Naive thymus-derived CD8-positive, alpha-beta T cell (primary cell): ENCODE measurements around the gene SNX30. TPM values are rescaled to one million over a fixed set of nuclear protein-coding genes. Genes with fewer than 3 reads are reported as not detected.

ENCODE experiments used
- ATAC-seq, 2 donors: fragments of 150-1000 bp; cut with Tn5 transposase in 1 of 2; sonication (Bioruptor Pico), chemical (Tn5 transposase) in 1 of 2; 1 replicate in 1 of 2; 2 replicates in 1 of 2; pipeline ENCODE4 v1.10.0; 2021; ENCODE audit warnings: mild to moderate bottlenecking in 2 of 2, moderate library complexity in 2 of 2
- POLR2A ChIA-PET: fragments of 350-600 bp; sonication (Branson Sonifier 250); formaldehyde crosslinking; loops from one replicate; lab custom pipeline; 2021; ENCODE audit warnings: antibody characterized with exemption; lab: Charles Lee
- DNase-seq, 10 donors: peaks; one replicate each; pipeline versions ENCODE4 v3.0.0 to v3.0.0-alpha.2; 2020 to 2022
- H3K27ac Mint-ChIP-seq, 10 donors: one replicate each; pipeline ENCODE4 v1.8.0; 2020 to 2022; ENCODE audit warnings: mild to moderate bottlenecking in 10 of 10, mixed read lengths in 10 of 10, moderate library complexity in 4 of 10, inconsistent platforms in 1 of 10
- H3K27me3 Mint-ChIP-seq, 5 donors: one replicate each; pipeline ENCODE4 v1.8.0; 2021 to 2022; ENCODE audit warnings: mixed read lengths in 5 of 5
- H3K36me3 Mint-ChIP-seq, 3 donors: one replicate each; pipeline ENCODE4 v1.8.0; 2020 to 2022; ENCODE audit warnings: mixed read lengths in 3 of 3, mild to moderate bottlenecking in 2 of 3, inconsistent platforms in 1 of 3
- H3K4me1 Mint-ChIP-seq, 4 donors: one replicate each; pipeline ENCODE4 v1.8.0; 2021 to 2022; ENCODE audit warnings: mixed read lengths in 4 of 4
- H3K4me3 Mint-ChIP-seq, 10 donors: one replicate each; pipeline ENCODE4 v1.8.0; 2020 to 2022; ENCODE audit warnings: mild to moderate bottlenecking in 10 of 10, mixed read lengths in 10 of 10, moderate library complexity in 6 of 10, inconsistent platforms in 1 of 10
- H3K9me3 Mint-ChIP-seq, 9 donors: one replicate each; pipeline ENCODE4 v1.8.0; 2020 to 2022; ENCODE audit warnings: mixed read lengths in 9 of 9, mild to moderate bottlenecking in 3 of 9, inconsistent platforms in 1 of 9, moderate library complexity in 1 of 9
- polyA plus RNA-seq, 3 donors: library from polyadenylated mRNA; unstranded; fragments of 300-500 nt; fragmentation: Illumina TruSeq; gene quantifications; one replicate each; pipeline ENCODE4 v1.2.3, GENCODE V29; 2021
- total RNA-seq, 8 experiments: library from RNA in 2 of 8; stranded (reverse) in 2 of 8; gene quantifications; one replicate each; pipeline ENCODE4 v1.2.3 and lab custom pipeline; 2021 to 2026

The SNX30 gene
- total and polyA plus RNA-seq, 5 experiments from 2014 or later, result 1.7 to 10.4 (median 3.6) TPM

GRCh38 chr9:112754578-112754977 lies 4.0 kb downstream of the SNX30 start:
- H3K36me3 Mint-ChIP-seq, result no peaks in the 10 kb centered on the region
- H3K27me3 Mint-ChIP-seq, result no peaks in the 10 kb centered on the region
- H3K27ac Mint-ChIP-seq, result peak overlapping the region; percentile 13 to 90 (median 70)
- POLR2A ChIA-PET, result no interaction called here
- H3K4me1 Mint-ChIP-seq, result peaks cover 45 to 85% (median 78%) of the 10 kb centered on the region in 4 donors
- DNase-seq (peak in 6 of 10 donors; percentile 10 to 63 (median 37)), ATAC-seq (peak; percentile 18 to 61)
- H3K9me3 Mint-ChIP-seq, result no peaks in the 10 kb centered on the region
- H3K4me3 Mint-ChIP-seq, result peak overlapping the region; percentile 19 to 77 (median 62)

GRCh38 chr9:112755016-112755427 lies 4.5 kb downstream of the SNX30 start:
- POLR2A ChIA-PET, result no interaction called here
- Mint-ChIP-seq H3K9me3 (no peaks in the 10 kb centered on the region), H3K4me1 (peaks cover 46 to 85% (median 78%) of the 10 kb centered on the region in 4 donors), H3K4me3 (peak overlapping the region; percentile 19 to 77 (median 62)), H3K27me3 (no peaks in the 10 kb centered on the region), H3K27ac (peak overlapping the region; percentile 13 to 90 (median 70)), H3K36me3 (no peaks in the 10 kb centered on the region)
- no peak for DNase-seq
- no peak for ATAC-seq

GRCh38 chr9:112755675-112756074 lies 5.1 kb downstream of the SNX30 start:
- no peak for ATAC-seq
- no peak for DNase-seq
- Mint-ChIP-seq H3K36me3 (no peaks in the 10 kb centered on the region), H3K27ac (peak overlapping the region in 6 of 10 donors; percentile 26 to 90 (median 66)), H3K4me1 (peaks cover 48 to 87% (median 81%) of the 10 kb centered on the region in 4 donors), H3K4me3 (peak overlapping the region in 3 of 10 donors; percentile 0 to 70 (median 62)), H3K27me3 (no peaks in the 10 kb centered on the region), H3K9me3 (no peaks in the 10 kb centered on the region)
- POLR2A ChIA-PET, result no interaction called here

GRCh38 chr9:112757282-112757883 lies 6.8 kb downstream of the SNX30 start:
- Mint-ChIP-seq H3K27me3 (no peaks in the 10 kb centered on the region), H3K4me3 (peak overlapping the region in 2 of 10 donors; percentile 18 to 63), H3K4me1 (peaks cover 50 to 93% (median 83%) of the 10 kb centered on the region in 4 donors), H3K36me3 (no peaks in the 10 kb centered on the region), H3K9me3 (no peaks in the 10 kb centered on the region), H3K27ac (peak overlapping the region in 5 of 10 donors; percentile 4 to 82 (median 41))
- POLR2A ChIA-PET, result no interaction called here
- DNase-seq (no peak), ATAC-seq (no peak)

- peak overlapping the region in 3 of 10 donors; percentile 41 to 82 (median 53) for H3K27ac Mint-ChIP-seq
- no peak overlapping the region for H3K4me3 Mint-ChIP-seq
- DNase-seq (no peak), ATAC-seq (no peak)
- POLR2A ChIA-PET, result no interaction called here
- no peaks in the 10 kb centered on the region for H3K36me3 Mint-ChIP-seq
- no peaks in the 10 kb centered on the region for H3K27me3 Mint-ChIP-seq
- peaks cover 49 to 92% (median 78%) of the 10 kb centered on the region in 4 donors for H3K4me1 Mint-ChIP-seq
- no peaks in the 10 kb centered on the region for H3K9me3 Mint-ChIP-seq
These were observed 7.4 kb downstream of the SNX30 start for GRCh38 chr9:112757940-112758339.

GRCh38 chr9:112760821-112761220 lies 10.3 kb downstream of the SNX30 start:
- H3K4me1 Mint-ChIP-seq, result peaks cover 34 to 86% (median 63%) of the 10 kb centered on the region in 4 donors
- no peaks in the 10 kb centered on the region for H3K27me3 Mint-ChIP-seq
- DNase-seq (no peak), ATAC-seq (no peak)
- H3K4me3 Mint-ChIP-seq, result no peak overlapping the region
- H3K9me3 Mint-ChIP-seq, result no peaks in the 10 kb centered on the region
- peak overlapping the region in 5 of 10 donors; percentile 38 to 84 (median 50) for H3K27ac Mint-ChIP-seq
- peaks cover 0 to 2% (median 0%) of the 10 kb centered on the region in 3 donors for H3K36me3 Mint-ChIP-seq
- POLR2A ChIA-PET, result interaction anchor here (1.5 kb wide), 1 partner anchor 9 kb away, joined by 5 read pairs; no protein-coding TSS in a partner anchor

- no peak overlapping the region for H3K4me3 Mint-ChIP-seq
- ATAC-seq (no peak), DNase-seq (no peak)
- peaks cover 0 to 8% (median 5%) of the 10 kb centered on the region in 9 donors for H3K9me3 Mint-ChIP-seq
- H3K27ac Mint-ChIP-seq, result peak overlapping the region in 1 of 10 donors; percentile 73
- H3K27me3 Mint-ChIP-seq, result no peaks in the 10 kb centered on the region
- POLR2A ChIA-PET, result no interaction called here
- H3K4me1 Mint-ChIP-seq, result peaks cover 34 to 75% (median 57%) of the 10 kb centered on the region in 4 donors
- peaks cover 2 to 12% (median 6%) of the 10 kb centered on the region in 3 donors for H3K36me3 Mint-ChIP-seq
These were observed 11.5 kb downstream of the SNX30 start for GRCh38 chr9:112761912-112762655.

- DNase-seq (no peak), ATAC-seq (no peak)
- Mint-ChIP-seq H3K36me3 (peaks cover 2 to 12% (median 7%) of the 10 kb centered on the region in 3 donors), H3K27ac (peak overlapping the region in 2 of 10 donors; percentile 52 to 73), H3K4me1 (peaks cover 27 to 66% (median 49%) of the 10 kb centered on the region in 4 donors), H3K9me3 (peaks cover 0 to 8% (median 6%) of the 10 kb centered on the region in 9 donors), H3K27me3 (no peaks in the 10 kb centered on the region), H3K4me3 (no peak overlapping the region)
- POLR2A ChIA-PET, result interaction anchor here (0.6 kb wide), 1 partner anchor 1166 kb away, joined by 4 read pairs; no protein-coding TSS in a partner anchor
These were observed 12.4 kb downstream of the SNX30 start for GRCh38 chr9:112762726-112763518.

GRCh38 chr9:112764344-112764743 lies 13.8 kb downstream of the SNX30 start:
- ATAC-seq (no peak), DNase-seq (no peak)
- Mint-ChIP-seq H3K4me1 (peaks cover 26 to 55% (median 41%) of the 10 kb centered on the region in 4 donors), H3K27ac (peak overlapping the region in 1 of 10 donors; percentile 51), H3K36me3 (peaks cover 6 to 12% (median 12%) of the 10 kb centered on the region in 3 donors), H3K4me3 (no peak overlapping the region), H3K27me3 (no peaks in the 10 kb centered on the region), H3K9me3 (peaks cover 0 to 8% (median 6%) of the 10 kb centered on the region in 9 donors)
- POLR2A ChIA-PET, result no interaction called here

GRCh38 chr9:112764837-112765236 lies 14.3 kb downstream of the SNX30 start:
- Mint-ChIP-seq H3K4me3 (no peak overlapping the region), H3K27ac (peak overlapping the region in 1 of 10 donors; percentile 63), H3K27me3 (no peaks in the 10 kb centered on the region), H3K4me1 (peaks cover 28 to 56% (median 42%) of the 10 kb centered on the region in 4 donors), H3K9me3 (peaks cover 0 to 8% (median 6%) of the 10 kb centered on the region in 9 donors), H3K36me3 (peaks cover 8 to 12% (median 12%) of the 10 kb centered on the region in 3 donors)
- no peak for DNase-seq
- ATAC-seq, result no peak
- POLR2A ChIA-PET, result no interaction called here

- POLR2A ChIA-PET, result interaction anchor here (0.6 kb wide), 1 partner anchor 18 kb away, joined by 5 read pairs; no protein-coding TSS in a partner anchor
- H3K27me3 Mint-ChIP-seq, result no peaks in the 10 kb centered on the region
- peaks cover 25 to 53% (median 38%) of the 10 kb centered on the region in 4 donors for H3K4me1 Mint-ChIP-seq
- H3K36me3 Mint-ChIP-seq, result peaks cover 8 to 12% (median 12%) of the 10 kb centered on the region in 3 donors
- ATAC-seq, result no peak
- peaks cover 0 to 8% (median 6%) of the 10 kb centered on the region in 9 donors for H3K9me3 Mint-ChIP-seq
- no peak for DNase-seq
- no peak overlapping the region for H3K4me3 Mint-ChIP-seq
- H3K27ac Mint-ChIP-seq, result peak overlapping the region in 1 of 10 donors; percentile 63
These were observed 14.7 kb downstream of the SNX30 start for GRCh38 chr9:112765281-112765680.
